ENCODE results near the gene MACROH2A2. TPM values are rescaled to one million over a fixed set of nuclear protein-coding genes. Genes with fewer than 3 reads are reported as not detected.
A peak's percentile ranks its signal among the peaks of the same experiment; 100 is the strongest.

Gene MACROH2A2
- total and polyA plus RNA-seq, 2 of the 8 experiments (the other 6 are each of a cell fraction or from before 2014, with no cell fraction given) = 7.9 to 9.3 TPM

DNA sequence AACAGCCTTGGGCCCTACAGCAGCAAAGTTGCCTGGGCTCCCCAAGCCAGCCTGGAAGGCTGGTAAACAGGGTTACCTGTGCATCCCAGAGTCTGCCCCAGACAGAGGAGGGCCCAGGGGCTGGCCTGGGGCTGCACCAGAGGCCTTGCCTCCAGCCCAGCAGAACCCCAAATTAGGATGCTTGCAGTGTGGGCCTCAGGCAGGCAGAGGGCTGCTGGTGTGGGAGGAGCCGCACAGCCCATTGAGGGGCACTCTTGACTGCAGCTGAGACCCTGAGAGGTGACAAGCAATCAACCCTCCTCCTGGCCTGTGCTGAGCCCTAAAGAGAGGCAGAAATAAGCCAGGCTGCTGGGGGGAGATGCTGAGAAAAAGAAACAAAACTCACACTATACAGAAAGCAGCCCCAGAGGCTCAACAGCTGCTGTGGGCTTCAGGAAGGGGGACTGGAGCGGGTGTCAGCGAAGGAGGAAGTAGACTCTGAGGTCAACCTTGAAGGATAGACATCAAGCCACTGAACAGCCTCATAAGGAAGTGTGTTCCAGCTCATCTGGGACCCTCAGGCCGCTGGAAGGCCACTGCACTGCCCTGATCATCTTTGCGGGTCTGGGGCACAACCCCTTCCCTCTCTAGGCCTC is 73.4 kb downstream of the MACROH2A2 start:
- Histone ChIP-seq H2BK15ac (ENCODE audit: low read length) (no peak overlapping the region), H3K23me2 (ENCODE audit: low read depth, low read length) (no peaks in the 10 kb centered on the region), H4K91ac (replicated peaks; ENCODE audit: insufficient read length, low read length) (no peak overlapping the region), H3K23ac (ENCODE audit: insufficient read length) (no peak overlapping the region), H3K27ac (ENCODE audit: low read depth, low read length) (no peak overlapping the region), H3K4me2 (ENCODE audit: insufficient read depth in 1 of 2, low read depth in 2 of 2, low read length in 2 of 2) (no peak overlapping the region), H2BK12ac (ENCODE audit: low read depth, low read length) (no peak overlapping the region), H2BK5ac (ENCODE audit: low read depth, low read length) (no peak overlapping the region), H3K9me3 (ENCODE audit: insufficient read depth in 2 of 2, low read depth in 1 of 2, low read length in 1 of 2) (no peaks in the 10 kb centered on the region), H3K4ac (replicated peaks; ENCODE audit: insufficient read length, low read depth, low read length) (no peak overlapping the region), H2BK20ac (ENCODE audit: low read length) (no peak overlapping the region), H3K4me1 (replicated peaks in 1 of 4; ENCODE audit: control insufficient read depth in 3 of 4, insufficient read depth in 4 of 4, low read length in 3 of 4) (no peaks in the 10 kb centered on the region), H3K14ac (ENCODE audit: insufficient read length) (no peak overlapping the region), H2AFZ (ENCODE audit: low read length) (no peak overlapping the region), H3K4me3 (ENCODE audit: extremely low read depth in 1 of 4, insufficient read depth in 2 of 4, low read depth in 3 of 4, low read length in 4 of 4) (no peak overlapping the region), H3K27me3 (replicated peaks in 1 of 4; ENCODE audit: control insufficient read depth in 3 of 4, extremely low read depth in 1 of 4, insufficient read depth in 3 of 4, low read length in 3 of 4) (peaks cover 0 to under 1% (median under 1%) of the 10 kb centered on the region in 4 experiments; a peak in 2 of 7 replicates), H3K79me1 (ENCODE audit: low read depth, low read length) (no peaks in the 10 kb centered on the region), H3K18ac (ENCODE audit: extremely low read depth, low read length) (no peak overlapping the region), H4K20me1 (replicated peaks in 1 of 2; ENCODE audit: control insufficient read depth in 1 of 2, insufficient read depth in 2 of 2, low read length in 2 of 2) (no peaks in the 10 kb centered on the region), H2BK120ac (replicated peaks; ENCODE audit: low read depth, low read length) (no peak overlapping the region), H4K5ac (ENCODE audit: insufficient read length, low read depth, low read length) (no peak overlapping the region), H4K8ac (ENCODE audit: extremely low read depth, insufficient read depth, low read length) (no peak overlapping the region), H2AK5ac (ENCODE audit: low read depth, low read length) (no peak overlapping the region), H3K36me3 (ENCODE audit: control insufficient read depth in 2 of 4, insufficient read depth in 4 of 4, low read length in 3 of 4) (no peaks in the 10 kb centered on the region; a peak in 1 of 8 replicates), H3K56ac (replicated peaks; ENCODE audit: insufficient read length, low read depth, low read length) (no peak overlapping the region), H3K79me2 (ENCODE audit: control insufficient read depth in 1 of 2, insufficient read depth in 2 of 2, low read length in 2 of 2) (no peaks in the 10 kb centered on the region), H3K9ac (replicated peaks in 1 of 4; ENCODE audit: extremely low read depth in 1 of 4, low read depth in 3 of 4, low read length in 3 of 4) (no peak overlapping the region)
- 85% methylated on average over 5 of the region's 5 CpGs; no CpG with 5 or more reads in 1 of the 2 experiments for WGBS, 2 experiments (ENCODE audit: extremely low coverage in 1 of 2, insufficient coverage in 1 of 2, insufficient read length in 1 of 2, insufficient replicate concordance in 2 of 2, low coverage in 1 of 2, low lambda C conversion rate in 2 of 2, missing lambda C conversion rate in 1 of 2)
- FAIRE-seq (no peak), DNase-seq (ENCODE audit: low read depth in 1 of 2, low spot score in 2 of 2) (no peak)
- CTCF ChIA-PET (ENCODE audit: partially characterized antibody) = interaction anchor here (0.6 to 5.6 kb wide), 9 partner anchors 9 to 254 kb away, joined by 3 to 51 read pairs (median 3); partner anchors contain the start of gene TYSND1
- POLR2A ChIA-PET (ENCODE audit: partially characterized antibody) = interaction anchor here (1.3 to 2.6 kb wide), 3 partner anchors 10 to 74 kb away, joined by 3 to 13 read pairs (median 4); partner anchors contain the start of gene MACROH2A2
- TF ChIP-seq, protein P1, sequence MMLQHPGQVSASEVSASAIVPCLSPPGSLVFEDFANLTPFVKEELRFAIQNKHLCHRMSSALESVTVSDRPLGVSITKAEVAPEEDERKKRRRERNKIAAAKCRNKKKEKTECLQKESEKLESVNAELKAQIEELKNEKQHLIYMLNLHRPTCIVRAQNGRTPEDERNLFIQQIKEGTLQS (IDR thresholded peaks at IDR 0.05; ENCODE audit: insufficient read depth, low read depth, low read length) = no peak
- TF ChIP-seq, protein P2, sequence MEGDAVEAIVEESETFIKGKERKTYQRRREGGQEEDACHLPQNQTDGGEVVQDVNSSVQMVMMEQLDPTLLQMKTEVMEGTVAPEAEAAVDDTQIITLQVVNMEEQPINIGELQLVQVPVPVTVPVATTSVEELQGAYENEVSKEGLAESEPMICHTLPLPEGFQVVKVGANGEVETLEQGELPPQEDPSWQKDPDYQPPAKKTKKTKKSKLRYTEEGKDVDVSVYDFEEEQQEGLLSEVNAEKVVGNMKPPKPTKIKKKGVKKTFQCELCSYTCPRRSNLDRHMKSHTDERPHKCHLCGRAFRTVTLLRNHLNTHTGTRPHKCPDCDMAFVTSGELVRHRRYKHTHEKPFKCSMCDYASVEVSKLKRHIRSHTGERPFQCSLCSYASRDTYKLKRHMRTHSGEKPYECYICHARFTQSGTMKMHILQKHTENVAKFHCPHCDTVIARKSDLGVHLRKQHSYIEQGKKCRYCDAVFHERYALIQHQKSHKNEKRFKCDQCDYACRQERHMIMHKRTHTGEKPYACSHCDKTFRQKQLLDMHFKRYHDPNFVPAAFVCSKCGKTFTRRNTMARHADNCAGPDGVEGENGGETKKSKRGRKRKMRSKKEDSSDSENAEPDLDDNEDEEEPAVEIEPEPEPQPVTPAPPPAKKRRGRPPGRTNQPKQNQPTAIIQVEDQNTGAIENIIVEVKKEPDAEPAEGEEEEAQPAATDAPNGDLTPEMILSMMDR (IDR thresholded peaks at IDR 0.05; ENCODE audit: control extremely low read depth in 1 of 3, insufficient read depth in 1 of 3, low read depth in 1 of 3, low read length in 3 of 3) = peak in 1 of 3 experiments; percentile 12; a peak in 1 of 4 replicates
